ENCODE measurements around the gene PDE9A.

DNA sequence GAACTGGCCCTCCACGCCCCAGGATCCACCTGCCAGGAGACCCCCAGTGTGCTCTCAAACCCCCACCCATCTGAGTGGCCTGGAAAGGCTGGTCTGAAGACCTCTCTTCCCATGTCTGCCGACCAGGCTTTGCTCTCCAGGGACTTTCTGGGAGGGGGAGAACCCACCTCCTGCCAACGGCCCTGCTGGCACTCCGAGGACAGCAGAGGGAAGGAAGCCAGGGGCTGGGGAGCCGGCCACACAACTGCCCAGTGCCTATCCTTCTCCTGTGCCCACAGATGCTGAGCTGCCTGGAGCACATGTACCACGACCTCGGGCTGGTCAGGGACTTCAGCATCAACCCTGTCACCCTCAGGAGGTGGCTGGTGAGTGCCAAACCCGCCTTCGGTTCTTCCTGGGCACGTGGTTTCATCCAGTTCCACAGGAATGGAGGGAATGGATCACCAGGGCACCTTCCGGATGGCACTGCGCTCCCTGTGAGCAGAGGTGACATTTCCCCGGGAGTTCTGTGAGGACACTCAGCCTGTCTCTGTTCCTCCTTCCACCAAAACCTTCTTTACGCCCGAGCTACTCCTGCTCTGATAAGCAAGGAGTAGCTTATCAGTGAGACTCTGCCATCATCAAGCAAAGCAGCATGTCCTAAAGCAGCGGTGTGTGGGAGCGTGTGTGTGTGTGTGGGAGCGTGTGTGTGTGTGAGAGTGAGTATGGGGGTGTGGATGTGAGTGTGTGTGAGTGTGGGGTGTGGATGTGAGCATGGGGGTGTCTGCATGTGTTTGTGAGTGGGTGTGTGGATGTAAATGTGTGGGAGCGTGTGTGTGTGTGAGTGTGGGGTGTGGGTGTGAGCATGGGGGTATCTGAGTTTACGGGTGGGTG, 105.5 kb downstream of the PDE9A start:
- TF ChIP-seq, protein P1, sequence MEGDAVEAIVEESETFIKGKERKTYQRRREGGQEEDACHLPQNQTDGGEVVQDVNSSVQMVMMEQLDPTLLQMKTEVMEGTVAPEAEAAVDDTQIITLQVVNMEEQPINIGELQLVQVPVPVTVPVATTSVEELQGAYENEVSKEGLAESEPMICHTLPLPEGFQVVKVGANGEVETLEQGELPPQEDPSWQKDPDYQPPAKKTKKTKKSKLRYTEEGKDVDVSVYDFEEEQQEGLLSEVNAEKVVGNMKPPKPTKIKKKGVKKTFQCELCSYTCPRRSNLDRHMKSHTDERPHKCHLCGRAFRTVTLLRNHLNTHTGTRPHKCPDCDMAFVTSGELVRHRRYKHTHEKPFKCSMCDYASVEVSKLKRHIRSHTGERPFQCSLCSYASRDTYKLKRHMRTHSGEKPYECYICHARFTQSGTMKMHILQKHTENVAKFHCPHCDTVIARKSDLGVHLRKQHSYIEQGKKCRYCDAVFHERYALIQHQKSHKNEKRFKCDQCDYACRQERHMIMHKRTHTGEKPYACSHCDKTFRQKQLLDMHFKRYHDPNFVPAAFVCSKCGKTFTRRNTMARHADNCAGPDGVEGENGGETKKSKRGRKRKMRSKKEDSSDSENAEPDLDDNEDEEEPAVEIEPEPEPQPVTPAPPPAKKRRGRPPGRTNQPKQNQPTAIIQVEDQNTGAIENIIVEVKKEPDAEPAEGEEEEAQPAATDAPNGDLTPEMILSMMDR (IDR thresholded peaks at IDR 0.05): no peak
- TF ChIP-seq POLR2A (IDR thresholded peaks at IDR 0.05): no peak

Measured in breast epithelium (tissue), 3 donors.